Neural progenitor cell (in vitro differentiated cells): ENCODE measurements around the gene LAMA1.

Source experiments
- CTCF ChIP-seq: fragments of 200-600 bp; sonication (generic); IDR thresholded peaks from 2 replicates; pipeline ENCODE4 v1.5.1; 2017; ENCODE audit warnings: antibody characterized with exemption, mild to moderate bottlenecking
- EZH2 ChIP-seq: fragments of 200-600 bp; sonication (generic); IDR thresholded peaks from 2 replicates; pipeline ENCODE4 v1.6.1; 2017; ENCODE audit warnings: antibody characterized with exemption, mild to moderate bottlenecking, moderate library complexity
- EZH2phosphoT487 ChIP-seq: fragments of 200-600 bp; sonication (generic); IDR thresholded peaks from 2 replicates; pipeline ENCODE4 v1.6.1; 2017; ENCODE audit warnings: antibody characterized with exemption

GRCh38 chr18:7032537-7032936 lies 85.1 kb downstream of the LAMA1 start:
- no peak for TF ChIP-seq CTCF
- no peak for TF ChIP-seq EZH2
- TF ChIP-seq EZH2phosphoT487, result no peak
